IMR-90 (cell line): ENCODE data around the gene LDLRAD3. TPM values are rescaled to one million over a fixed set of nuclear protein-coding genes. Genes with fewer than 3 reads are reported as not detected.

ENCODE experiments used
- ATAC-seq: fragments of 200-7000 bp; cut with Tn5 transposase; 2 replicates; pipeline ENCODE4 v1.9.1; 2020; ENCODE audit warnings: low read depth, mild to moderate bottlenecking, moderate library complexity
- BruUV-seq: library from RNA; stranded (reverse); fragments of 400-500 nt; replicated peaks from 2 replicates; lab custom pipeline; 2021; lab: Mats Ljungman, UMichigan
- CTCF ChIA-PET: fragments of 300-600 bp; formaldehyde crosslinking; extraction: SDS; loops from one replicate; lab custom pipeline; 2021; ENCODE audit warnings: antibody characterized with exemption; lab: Yijun Ruan, JAX
- POLR2A ChIA-PET: fragments of 300-600 bp; sonication (Branson Sonifier 250); formaldehyde crosslinking; loops from one replicate; lab custom pipeline; 2022; ENCODE audit warnings: antibody characterized with exemption; ENCODE audit not compliant: unreplicated experiment; lab: Charles Lee
- DNase-seq: peaks from one replicate; pipeline ENCODE4 v3.0.0; 2013
- H2AFZ ChIP-seq: replicated peaks from 2 replicates; pipeline ENCODE3; 2013; ENCODE audit warnings: low read length, mild to moderate bottlenecking; ENCODE audit not compliant: poor library complexity
- H2AK5ac ChIP-seq: 2 replicates; pipeline ENCODE4 v1.6.1; 2013; ENCODE audit warnings: low read depth, low read length, inconsistent platforms
- H2AK9ac ChIP-seq: replicated peaks from 2 replicates; pipeline ENCODE3; 2013; ENCODE audit warnings: mild to moderate bottlenecking, low read depth, low read length, moderate library complexity; ENCODE audit not compliant: poor library complexity
- H2BK120ac ChIP-seq: 2 replicates; pipeline ENCODE4 v1.6.1; 2013; ENCODE audit warnings: low read depth, low read length, inconsistent platforms
- H2BK15ac ChIP-seq: 3 replicates; pipeline ENCODE4 v1.6.1; 2013; ENCODE audit warnings: low read depth, low read length, inconsistent platforms
- H2BK20ac ChIP-seq: 2 replicates; pipeline ENCODE4 v1.6.1; 2013; ENCODE audit warnings: low read depth, mild to moderate bottlenecking, inconsistent platforms, low read length, moderate library complexity
- H2BK5ac ChIP-seq: 2 replicates; pipeline ENCODE4 v1.6.1; 2013; ENCODE audit warnings: mild to moderate bottlenecking, low read depth, low read length, inconsistent platforms; ENCODE audit not compliant: poor library complexity, severe bottlenecking
- H3K14ac ChIP-seq: replicated peaks from 2 replicates; pipeline ENCODE4 v1.6.1; 2013; ENCODE audit warnings: low read depth, low read length, inconsistent platforms
- H3K18ac ChIP-seq: 2 replicates; pipeline ENCODE4 v1.6.1; 2013; ENCODE audit warnings: low read depth, low read length, control low read depth
- H3K23ac ChIP-seq: 2 replicates; pipeline ENCODE4 v1.6.1; 2013; ENCODE audit warnings: low read depth, low read length, inconsistent platforms
- H3K27ac ChIP-seq: 2 replicates; pipeline ENCODE4 v1.5.1; 2013; ENCODE audit warnings: mild to moderate bottlenecking, control low read depth, low read length; ENCODE audit not compliant: insufficient read depth
- H3K27me3 ChIP-seq: 2 replicates; pipeline ENCODE4 v1.6.1; 2013; ENCODE audit warnings: low read length; ENCODE audit not compliant: control insufficient read depth, insufficient read depth
- H3K36me3 ChIP-seq: 2 replicates; pipeline ENCODE4 v1.6.1; 2013; ENCODE audit warnings: low read length, mixed read lengths; ENCODE audit not compliant: control insufficient read depth, insufficient read depth
- H3K4ac ChIP-seq: 2 replicates; pipeline ENCODE4 v1.6.1; 2013; ENCODE audit warnings: low read depth, low read length, inconsistent platforms
- H3K4me1 ChIP-seq: 2 replicates; pipeline ENCODE4 v1.6.1; 2013; ENCODE audit warnings: low read length, mixed read lengths; ENCODE audit not compliant: control insufficient read depth, insufficient read depth
- H3K4me2 ChIP-seq: 2 replicates; pipeline ENCODE4 v1.6.1; 2013; ENCODE audit warnings: low read depth, mild to moderate bottlenecking, control low read depth, low read length, moderate library complexity
- H3K4me3 ChIP-seq: 2 replicates; pipeline ENCODE4 v1.5.1; 2013; ENCODE audit warnings: low read depth, mild to moderate bottlenecking, control low read depth, low read length, moderate library complexity; ENCODE audit not compliant: insufficient read depth
- H3K56ac ChIP-seq: 2 replicates; pipeline ENCODE4 v1.6.1; 2013; ENCODE audit warnings: low read length, inconsistent platforms; ENCODE audit not compliant: insufficient read depth; ENCODE audit errors: extremely low read depth
- H3K79me1 ChIP-seq, 2 experiments: 2 replicates each; pipeline ENCODE4 v1.6.1; 2013; ENCODE audit warnings: low read length in 2 of 2, inconsistent platforms in 1 of 2, low read depth in 1 of 2
- H3K9ac ChIP-seq: 2 replicates; pipeline ENCODE4 v1.6.1; 2013; ENCODE audit warnings: low read depth, low read length, control low read depth
- H3K9me1 ChIP-seq: 2 replicates; pipeline ENCODE4 v1.6.1; 2013; ENCODE audit warnings: low read length, inconsistent platforms; ENCODE audit not compliant: insufficient read depth
- H3K9me3 ChIP-seq: 2 replicates; pipeline ENCODE4 v1.6.1; 2013; ENCODE audit warnings: low read length; ENCODE audit not compliant: control insufficient read depth, insufficient read depth
- H4K20me1 ChIP-seq: 2 replicates; pipeline ENCODE4 v1.6.1; 2013; ENCODE audit warnings: low read length, inconsistent platforms; ENCODE audit not compliant: insufficient read depth
- H4K5ac ChIP-seq: 2 replicates; pipeline ENCODE4 v1.6.1; 2013; ENCODE audit warnings: mild to moderate bottlenecking, low read depth, low read length, control low read depth
- H4K8ac ChIP-seq, 2 experiments: 2 replicates each; pipeline ENCODE4 v1.6.1; 2013; ENCODE audit warnings: low read depth in 2 of 2, low read length in 2 of 2, control low read depth in 1 of 2, inconsistent platforms in 1 of 2
- H4K91ac ChIP-seq: 2 replicates; pipeline ENCODE4 v1.6.1; 2013; ENCODE audit warnings: low read depth, low read length, inconsistent platforms; ENCODE audit not compliant: insufficient read depth
- SMC3 ChIP-seq: fragments of 150-350 bp; IDR thresholded peaks from 2 replicates; pipeline ENCODE4 v1.6.1; 2016; ENCODE audit warnings: low read depth, mild to moderate bottlenecking, antibody characterized with exemption, low read length, moderate library complexity
- WGBS, 2 experiments: methylation state at CpG; one replicate each; pipeline versions ENCODE4 v1.1.5 to v1.1.7; 2013; ENCODE audit warnings: missing lambda C conversion rate in 2 of 2; ENCODE audit not compliant: insufficient read length in 1 of 2; ENCODE audit errors: extremely low coverage in 2 of 2; 5-methylcytosine and 5-hydroxymethylcytosine counted together
- dilution Hi-C: fragments of 300-500 bp; cut with HindIII; formaldehyde crosslinking; loops from one replicate; pipeline ENCODE4 v1.14.3; 2018; ENCODE audit warnings: low sequenced_read_pairs; ENCODE audit not compliant: unreplicated experiment
- in situ Hi-C: fragments of 300-500 bp; cut with MboI; formaldehyde crosslinking; loops from 3 replicates; pipeline ENCODE4 v1.14.3; 2019; ENCODE audit warnings: low sequenced_read_pairs, inconsistent platforms, mixed read lengths
- intact Hi-C: fragments of 100-400 bp; cut with micrococcal nuclease; formaldehyde crosslinking; loops from 2 replicates; pipeline ENCODE4 v1.10.0; 2022
- polyA plus RNA-seq, 3 experiments: library from polyadenylated mRNA; depleted of rRNA; stranded (reverse); fragments of >200 nt; gene quantifications; 2 replicates each; pipeline ENCODE4 v1.2.3, GENCODE V29; 2012; ENCODE audit warnings: low replicate concordance in 1 of 3
- total RNA-seq: library from RNA; depleted of rRNA; stranded (reverse); fragments of >200 nt; gene quantifications from 2 replicates; pipeline ENCODE4 v1.2.3, GENCODE V29; 2012

The LDLRAD3 gene
- total and polyA plus RNA-seq, 2 of the 4 experiments (the other 2 are of a cell fraction): 2.7 to 6.4 TPM

GRCh38 chr11:36218283-36218921 is 274.5 kb downstream of the LDLRAD3 start:
- H2BK120ac ChIP-seq: no peak overlapping the region
- POLR2A ChIA-PET: no interaction called here
- ATAC-seq (no peak), DNase-seq (no peak)
- H3K9me1 ChIP-seq: no peaks in the 10 kb centered on the region
- no peak overlapping the region for H4K91ac ChIP-seq
- no CpG with 5 or more reads among the region's 4 CpGs for WGBS, 2 experiments
- H3K4me1 ChIP-seq: no peaks in the 10 kb centered on the region
- H2BK15ac ChIP-seq: no peak overlapping the region
- no peaks in the 10 kb centered on the region for H3K79me1 ChIP-seq
- TF ChIP-seq SMC3: no peak
- H3K27ac ChIP-seq: no peak overlapping the region
- H2AFZ ChIP-seq: no peak overlapping the region
- no peak overlapping the region for H3K14ac ChIP-seq
- H2BK5ac ChIP-seq: no peak overlapping the region
- no peak overlapping the region for H3K4me3 ChIP-seq
- in situ Hi-C loops (no loop called here), dilution Hi-C loops (no loop called here), intact Hi-C loops (no loop called here)
- H3K27me3 ChIP-seq: no peaks in the 10 kb centered on the region
- peaks cover 3% of the 10 kb centered on the region; the same call in 1 of the 2 replicates for H3K9me3 ChIP-seq
- no peak overlapping the region for H2AK5ac ChIP-seq
- BruUV-seq: no TSS peak
- no peak overlapping the region for H3K18ac ChIP-seq
- H3K4me2 ChIP-seq: no peak overlapping the region
- no peak overlapping the region for H2AK9ac ChIP-seq
- no peak overlapping the region for H3K23ac ChIP-seq
- H3K4ac ChIP-seq: no peak overlapping the region
- CTCF ChIA-PET: no interaction called here
- H3K9ac ChIP-seq: no peak overlapping the region
- H4K8ac ChIP-seq: no peak overlapping the region
- H4K20me1 ChIP-seq: no peaks in the 10 kb centered on the region
- H4K5ac ChIP-seq: no peak overlapping the region
- no peak overlapping the region for H3K56ac ChIP-seq
- H2BK20ac ChIP-seq: no peak overlapping the region
- H3K36me3 ChIP-seq: no peaks in the 10 kb centered on the region
